Vagina (tissue), 2 donors: Measurements from ENCODE around the gene SNX9. TPM values are rescaled to one million over a fixed set of nuclear protein-coding genes. Genes with fewer than 3 reads are reported as not detected.
"Not testable (repeated sequence)": the region's sequence is repeated elsewhere in the genome, so short reads cannot be mapped to it uniquely, and the experiment has no call there.

ENCODE experiments used
- DNase-seq, 2 donors: peaks; one replicate each; pipeline ENCODE4 v3.0.0-alpha.2; 2017; ENCODE audit errors: extremely low spot score in 2 of 2
- H3K27ac ChIP-seq: fragments of 200-600 bp; sonication (generic); one replicate; pipeline ENCODE4 v1.5.1; 2019
- H3K27me3 ChIP-seq: fragments of 200-600 bp; sonication (generic); one replicate; pipeline ENCODE4 v1.5.1; 2019
- H3K36me3 ChIP-seq, 2 donors: fragments of 200-600 bp; sonication (generic); one replicate each; pipeline ENCODE4 v1.5.1; 2017 to 2019
- H3K4me1 ChIP-seq: fragments of 200-600 bp; sonication (generic); one replicate; pipeline ENCODE4 v1.5.1; 2019
- H3K4me3 ChIP-seq, 2 donors: fragments of 200-600 bp; sonication (generic); 1 replicate in 1 of 2; 2 replicates in 1 of 2; pipeline ENCODE4 v1.5.1; 2016 to 2019
- H3K9me3 ChIP-seq: fragments of 200-600 bp; sonication (generic); one replicate; pipeline ENCODE4 v1.5.1; 2019
- CTCF ChIP-seq, 3 experiments: fragments of 450-650 bp in 2 of 3; fragments of 200-600 bp in 1 of 3; sonication (generic) in 1 of 3; IDR thresholded peaks; one replicate each; pipeline ENCODE4 v1.5.1; 2017 to 2019; ENCODE audit warnings: antibody characterized with exemption in 3 of 3, mild to moderate bottlenecking in 2 of 3, moderate library complexity in 2 of 3
- POLR2A ChIP-seq, 2 donors: fragments of 450-650 bp; IDR thresholded peaks; one replicate each; pipeline ENCODE4 v1.6.1; 2017; ENCODE audit warnings: antibody characterized with exemption in 2 of 2, mild to moderate bottlenecking in 2 of 2, moderate library complexity in 2 of 2
- POLR2AphosphoS5 ChIP-seq, 2 donors: sonication (generic); formaldehyde crosslinking; IDR thresholded peaks; one replicate each; pipeline ENCODE4 v1.9.0; 2017; ENCODE audit warnings: antibody characterized with exemption in 2 of 2, mild to moderate bottlenecking in 2 of 2, low read depth in 1 of 2; ENCODE audit not compliant: insufficient read depth in 1 of 2
- intact Hi-C: fragments of 100-400 bp; cut with DNase I; formaldehyde crosslinking; loops from one replicate; pipeline ENCODE4 v1.15.1; 2023
- total RNA-seq: library from RNA; depleted of rRNA; stranded (reverse); fragments of >200 nt; gene quantifications from one replicate; pipeline ENCODE4 v1.2.3, GENCODE V29; 2016

The SNX9 gene
- total RNA-seq, 1 donor from 2014 or later: 61.4 TPM

DNA sequence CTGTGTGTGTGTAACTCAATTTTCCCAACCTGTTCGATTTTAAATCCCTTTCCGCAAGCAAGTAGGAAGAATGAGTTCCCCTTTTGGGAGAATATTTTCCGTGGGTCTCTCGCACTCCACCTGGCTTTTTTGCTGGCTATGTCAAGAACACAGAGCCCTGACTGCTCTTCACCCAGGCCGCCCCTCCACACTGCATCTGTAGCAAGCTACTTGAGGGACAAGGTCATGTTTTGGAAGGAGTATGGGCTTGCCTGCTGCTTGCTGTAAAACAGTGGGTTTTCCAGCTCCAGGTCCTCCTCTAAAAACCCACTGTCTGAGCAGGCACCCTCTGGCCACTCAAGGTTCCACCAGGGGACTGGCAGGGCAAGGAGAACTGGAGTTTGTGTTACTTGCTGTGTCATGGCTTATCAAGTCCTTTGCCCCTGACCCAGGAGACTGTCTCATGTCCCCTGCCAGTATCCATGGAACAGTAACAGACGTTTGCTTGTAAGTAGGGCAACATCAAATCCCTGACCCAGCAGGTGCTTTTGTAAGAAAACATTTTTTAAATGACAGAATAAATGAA, 123.1 kb downstream of the SNX9 start:
- peak in 1 of 2 donors; percentile 86 for DNase-seq
- Histone ChIP-seq H3K4me1 (no peaks in the 10 kb centered on the region), H3K27me3 (no peaks in the 10 kb centered on the region), H3K4me3 (no peak overlapping the region), H3K36me3 (peaks cover 0 to 27% of the 10 kb centered on the region in 2 donors), H3K9me3 (peaks cover 9% of the 10 kb centered on the region), H3K27ac (no peak overlapping the region)
- intact Hi-C loops: no loop called here
- TF ChIP-seq POLR2AphosphoS5 (IDR thresholded peaks at IDR 0.05; ENCODE audit: insufficient read depth in 1 of 2, low read depth in 1 of 2): no peak
- no peak for TF ChIP-seq CTCF (IDR thresholded peaks at IDR 0.05)
- TF ChIP-seq POLR2A (IDR thresholded peaks at IDR 0.05): no peak

- DNase-seq: peak in 1 of 2 donors; percentile 79
Observed at GRCh38 chr6:157946865-157947532, 124.0 kb downstream of the SNX9 start.

DNA sequence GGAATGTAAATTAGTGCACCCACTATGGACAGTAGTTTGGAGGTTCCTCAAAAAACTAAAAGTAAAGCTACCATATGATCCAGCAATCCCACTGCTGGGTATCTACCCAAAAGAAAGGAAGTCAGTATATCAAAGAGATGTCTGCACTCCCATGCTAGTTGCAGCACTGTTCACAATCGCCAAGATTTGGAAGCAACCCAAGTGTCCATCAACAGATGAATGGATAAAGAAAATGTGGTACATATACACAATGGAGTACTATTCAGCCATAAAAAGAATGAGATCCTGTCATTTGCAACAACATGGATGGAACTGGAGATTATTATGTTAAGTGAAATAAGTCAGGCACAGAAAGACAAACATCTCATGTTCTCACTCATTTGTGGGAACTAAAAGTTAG, 127.9 kb downstream of the SNX9 start:
- H3K9me3 ChIP-seq, H3K36me3 ChIP-seq, DNase-seq, H3K27me3 ChIP-seq, intact Hi-C loops, H3K4me1 ChIP-seq, H3K27ac ChIP-seq, H3K4me3 ChIP-seq: not testable (repeated sequence)

More at GRCh38 chr6:157946865-157947532, 124.0 kb downstream of the SNX9 start:
- H3K4me1 ChIP-seq: no peaks in the 10 kb centered on the region
- peaks cover 0 to 19% of the 10 kb centered on the region in 2 donors for H3K36me3 ChIP-seq
- no peak overlapping the region for H3K4me3 ChIP-seq
- TF ChIP-seq POLR2A (IDR thresholded peaks at IDR 0.05) (no peak), CTCF (IDR thresholded peaks at IDR 0.05) (peak in 1 of 3 experiments; percentile 29)
- intact Hi-C loops: no loop called here
- no peak overlapping the region for H3K27ac ChIP-seq
- H3K9me3 ChIP-seq: peaks cover 9% of the 10 kb centered on the region
- H3K27me3 ChIP-seq: no peaks in the 10 kb centered on the region

DNA sequence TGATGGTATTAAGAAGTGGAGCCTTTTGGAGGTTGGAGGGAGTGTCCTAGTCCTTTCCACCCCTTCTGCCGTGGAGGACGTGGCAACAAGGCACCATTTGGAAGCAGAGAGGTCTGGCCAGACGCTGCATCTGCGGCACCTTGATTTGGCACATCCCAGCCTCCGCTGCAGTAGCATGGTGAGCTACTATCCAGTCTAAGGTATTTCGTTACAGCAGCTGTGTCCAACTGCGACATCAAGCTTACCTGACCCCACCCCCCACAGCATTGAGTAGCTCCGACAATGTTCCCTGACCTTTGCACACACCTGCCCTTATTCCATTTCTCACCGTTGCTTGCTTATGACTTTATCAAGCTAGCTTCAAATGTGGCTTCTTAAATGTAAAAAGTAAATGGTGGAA, 128.8 kb downstream of the SNX9 start:
- no peaks in the 10 kb centered on the region for H3K27me3 ChIP-seq
- H3K4me1 ChIP-seq: peaks cover 10% of the 10 kb centered on the region
- no peaks in the 10 kb centered on the region for H3K36me3 ChIP-seq
- DNase-seq: no peak
- TF ChIP-seq CTCF (IDR thresholded peaks at IDR 0.05): no peak
- TF ChIP-seq POLR2AphosphoS5 (IDR thresholded peaks at IDR 0.05; ENCODE audit: insufficient read depth in 1 of 2, low read depth in 1 of 2): no peak
- TF ChIP-seq POLR2A (IDR thresholded peaks at IDR 0.05): no peak
- intact Hi-C loops: no loop called here
- no peak overlapping the region for H3K27ac ChIP-seq
- H3K4me3 ChIP-seq: no peak overlapping the region
- H3K9me3 ChIP-seq: peaks cover 9% of the 10 kb centered on the region

DNA sequence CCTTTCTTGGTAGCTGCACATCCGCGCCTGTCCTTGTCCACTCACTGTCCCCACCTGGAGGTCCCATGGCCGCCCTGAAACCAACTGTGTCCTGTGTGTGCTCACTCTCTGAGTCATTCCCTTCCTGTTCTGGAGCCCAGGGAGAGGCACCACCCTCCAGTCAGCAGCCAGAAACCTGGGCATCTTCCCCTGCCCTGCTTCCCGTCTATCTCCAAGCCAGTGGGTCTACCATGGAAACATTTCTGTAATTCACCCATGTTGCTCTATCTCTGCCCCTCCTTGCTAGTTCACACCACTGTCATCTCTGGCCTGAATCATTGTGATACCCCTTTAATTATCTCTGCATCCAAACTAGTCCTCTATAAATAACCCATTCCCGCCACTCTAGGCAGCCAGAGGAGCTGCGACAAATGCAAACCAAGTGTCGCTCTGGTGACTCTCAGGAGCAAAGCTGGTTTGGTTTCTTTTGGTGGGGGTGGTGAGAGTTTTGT, 129.9 kb downstream of the SNX9 start:
- no peaks in the 10 kb centered on the region for H3K27me3 ChIP-seq
- H3K27ac ChIP-seq: no peak overlapping the region

More for the DNA sequence above, 129.9 kb downstream of the SNX9 start:
- Histone ChIP-seq H3K36me3 (no peaks in the 10 kb centered on the region), H3K4me1 (peaks cover 10% of the 10 kb centered on the region), H3K4me3 (no peak overlapping the region), H3K9me3 (peaks cover 9% of the 10 kb centered on the region)
- DNase-seq: no peak
- intact Hi-C loops: no loop called here
- TF ChIP-seq POLR2AphosphoS5 (IDR thresholded peaks at IDR 0.05; ENCODE audit: insufficient read depth in 1 of 2, low read depth in 1 of 2): no peak
- no peak for TF ChIP-seq POLR2A (IDR thresholded peaks at IDR 0.05)
- TF ChIP-seq CTCF (IDR thresholded peaks at IDR 0.05): no peak
